ENCODE data around the gene MLLT3.
A peak's percentile ranks its signal among the peaks of the same experiment; 100 is the strongest.

The MLLT3 gene

GRCh38 chr9:20563917-20564316 lies 58.4 kb downstream of the MLLT3 start:
- H3K4me3 ChIP-seq (ENCODE audit: control insufficient read depth, low read depth, low read length) = no peak overlapping the region
- TF ChIP-seq CTCF (conservative IDR thresholded peaks at IDR 0.05; ENCODE audit: control insufficient read depth, insufficient read depth, low read depth, low read length) = no peak
- DNase-seq (ENCODE audit: low read depth) = no peak

- no peak for TF ChIP-seq CTCF (conservative IDR thresholded peaks at IDR 0.05; ENCODE audit: control insufficient read depth, insufficient read depth, low read depth, low read length)
- H3K4me3 ChIP-seq (ENCODE audit: control insufficient read depth, low read depth, low read length) = no peak overlapping the region
- DNase-seq (ENCODE audit: low read depth) = peak; percentile 11
Measured at GRCh38 chr9:20562051-20562450, 60.2 kb downstream of the MLLT3 start.

GRCh38 chr9:20561531-20561930 lies 60.8 kb downstream of the MLLT3 start:
- TF ChIP-seq CTCF (conservative IDR thresholded peaks at IDR 0.05; ENCODE audit: control insufficient read depth, insufficient read depth, low read depth, low read length) = no peak
- H3K4me3 ChIP-seq (ENCODE audit: control insufficient read depth, low read depth, low read length) = no peak overlapping the region
- DNase-seq (ENCODE audit: low read depth) = no peak

GRCh38 chr9:20559231-20559890 lies 62.9 kb downstream of the MLLT3 start:
- DNase-seq (ENCODE audit: low read depth) = no peak
- TF ChIP-seq CTCF (conservative IDR thresholded peaks at IDR 0.05; ENCODE audit: control insufficient read depth, insufficient read depth, low read depth, low read length) = no peak
- no peak overlapping the region for H3K4me3 ChIP-seq (ENCODE audit: control insufficient read depth, low read depth, low read length)

GRCh38 chr9:20558566-20559016 lies 63.7 kb downstream of the MLLT3 start:
- peak; percentile 92 for DNase-seq (ENCODE audit: low read depth)
- H3K4me3 ChIP-seq (ENCODE audit: control insufficient read depth, low read depth, low read length) = no peak overlapping the region
- no peak for TF ChIP-seq CTCF (conservative IDR thresholded peaks at IDR 0.05; ENCODE audit: control insufficient read depth, insufficient read depth, low read depth, low read length)

GRCh38 chr9:20557890-20558565 lies 64.3 kb downstream of the MLLT3 start:
- no peak overlapping the region for H3K4me3 ChIP-seq (ENCODE audit: control insufficient read depth, low read depth, low read length)
- DNase-seq (ENCODE audit: low read depth) = no peak
- TF ChIP-seq CTCF (conservative IDR thresholded peaks at IDR 0.05; ENCODE audit: control insufficient read depth, insufficient read depth, low read depth, low read length) = no peak

Measured in fibroblast of mammary gland (primary cell).